Hematopoietic multipotent progenitor cell treated with erythropoietin and hydrocortisone succinate and interleukin-3 and kit ligand, for 15 days (in vitro differentiated cells): Measurements from ENCODE around the gene MAP3K10.
A peak's percentile ranks its signal among the peaks of the same experiment; 100 is the strongest.
"Not testable (repeated sequence)": the region's sequence is repeated elsewhere in the genome, so short reads cannot be mapped to it uniquely, and the experiment has no call there.

Experiments used
- DNase-seq: peaks from one replicate; pipeline ENCODE4 v3.0.0-alpha.2; 2015; ENCODE audit warnings: low spot score

The MAP3K10 gene

DNA sequence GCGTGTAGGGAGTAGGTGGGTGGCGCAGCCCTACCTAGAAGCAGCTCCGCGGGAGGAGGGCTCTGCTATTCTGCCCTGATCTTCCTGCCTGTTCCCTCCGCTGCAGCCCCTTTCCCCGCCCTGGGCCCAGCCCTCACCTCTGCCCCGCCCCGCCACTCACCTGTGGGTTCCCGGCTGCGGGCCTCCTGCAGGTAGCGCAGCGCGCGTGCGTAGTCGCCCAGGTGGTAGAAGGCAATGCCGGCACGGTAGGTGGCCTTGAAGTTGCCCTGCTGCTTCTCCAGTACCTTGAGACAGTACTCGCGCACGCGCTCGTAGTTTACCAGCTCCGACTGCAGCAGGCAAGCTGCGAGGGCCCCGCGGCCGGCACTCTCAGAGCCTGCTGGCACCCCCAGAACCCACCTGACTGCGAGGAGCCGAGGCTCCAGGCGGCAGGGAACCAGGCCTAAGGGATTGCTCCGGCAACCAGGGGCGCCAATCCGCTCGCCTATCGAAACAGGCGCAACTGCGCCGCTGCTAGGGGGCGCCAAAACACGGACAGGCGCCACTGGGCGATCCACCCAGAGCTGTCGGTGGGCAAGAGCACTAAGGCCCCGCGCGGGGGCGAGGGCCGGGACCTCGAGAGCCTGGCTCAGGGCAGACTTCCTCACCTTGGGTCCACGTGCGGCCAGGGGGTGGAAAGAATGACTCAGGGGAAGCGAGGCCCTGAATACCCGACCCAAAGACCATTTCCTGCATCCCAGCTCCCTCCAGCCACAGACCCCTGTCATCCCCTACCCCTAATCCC is 26.0 kb downstream of the MAP3K10 start:
- DNase-seq, result peak; percentile 34

DNA sequence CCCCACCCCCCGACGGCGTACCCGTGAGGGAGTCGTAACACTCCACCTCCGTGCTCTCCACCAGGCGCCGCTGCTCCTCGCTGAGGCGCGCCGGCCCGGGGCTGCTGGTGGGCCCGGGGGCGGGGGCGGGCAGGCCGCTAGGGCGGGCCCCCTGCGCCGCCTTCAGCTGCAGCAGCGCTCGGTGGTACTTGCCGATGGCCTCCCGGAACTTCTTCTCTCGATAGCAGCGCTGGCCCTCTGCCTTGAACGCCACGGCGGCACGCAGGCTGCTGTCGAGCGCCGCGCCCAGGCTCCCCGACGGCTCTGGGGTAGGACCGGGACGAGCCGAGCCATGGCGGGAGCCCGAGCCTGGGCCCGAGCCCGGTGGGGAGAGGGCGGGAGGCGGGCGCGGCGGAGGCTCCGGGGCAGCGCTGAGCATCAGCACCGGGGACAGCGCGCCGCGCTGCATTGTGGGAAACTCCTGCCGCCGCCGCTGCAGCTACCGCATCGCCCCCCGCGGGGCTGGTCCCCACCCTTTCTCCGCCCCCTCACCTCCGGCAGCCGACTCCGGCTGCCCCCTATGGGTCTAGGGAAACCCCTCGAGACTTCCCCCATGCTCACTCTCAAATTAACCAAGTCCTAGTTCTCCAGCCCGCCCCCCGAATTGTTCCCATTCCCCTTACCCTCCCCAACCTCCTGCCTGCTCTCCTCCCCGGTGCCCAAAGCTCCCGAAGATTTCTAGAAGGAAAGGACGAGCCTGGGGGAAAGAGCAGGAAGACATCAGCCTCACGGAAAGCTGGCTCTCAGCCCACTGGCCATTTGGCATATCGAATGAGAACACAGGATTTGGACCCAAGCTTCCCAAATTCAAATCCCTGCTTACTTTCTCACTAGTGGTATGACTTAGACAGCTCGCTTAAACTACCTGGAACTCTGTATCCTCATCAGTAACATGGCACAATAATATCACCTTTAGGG is 27.0 kb downstream of the MAP3K10 start, which contains the start of gene TTC9B:
TSS of gene TTC9B (minus strand) at position 451 of the 957 bp plus-strand sequence. CDS start at position 448, 3 bp downstream.
- DNase-seq, result no peak

DNA sequence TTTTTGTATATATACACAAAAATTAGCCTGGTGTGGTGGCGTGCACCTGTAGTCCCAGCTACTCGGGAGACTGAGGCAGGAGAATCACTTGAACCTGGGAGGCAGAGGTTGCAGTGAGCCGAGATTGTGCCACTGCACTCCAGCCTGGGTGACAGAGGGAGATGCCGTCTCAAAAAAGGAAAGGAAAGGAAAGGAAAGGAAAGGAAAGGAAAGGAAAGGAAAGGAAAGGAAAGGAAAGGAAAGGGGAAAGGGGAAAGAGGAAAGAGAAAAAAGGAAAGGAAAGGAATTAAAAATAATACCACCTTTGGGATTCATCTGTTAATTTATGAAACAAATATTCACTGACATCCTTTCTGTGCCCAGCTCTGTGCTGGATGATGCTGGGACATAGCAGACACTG is 27.8 kb downstream of the MAP3K10 start:
- DNase-seq, result not testable (repeated sequence)

DNA sequence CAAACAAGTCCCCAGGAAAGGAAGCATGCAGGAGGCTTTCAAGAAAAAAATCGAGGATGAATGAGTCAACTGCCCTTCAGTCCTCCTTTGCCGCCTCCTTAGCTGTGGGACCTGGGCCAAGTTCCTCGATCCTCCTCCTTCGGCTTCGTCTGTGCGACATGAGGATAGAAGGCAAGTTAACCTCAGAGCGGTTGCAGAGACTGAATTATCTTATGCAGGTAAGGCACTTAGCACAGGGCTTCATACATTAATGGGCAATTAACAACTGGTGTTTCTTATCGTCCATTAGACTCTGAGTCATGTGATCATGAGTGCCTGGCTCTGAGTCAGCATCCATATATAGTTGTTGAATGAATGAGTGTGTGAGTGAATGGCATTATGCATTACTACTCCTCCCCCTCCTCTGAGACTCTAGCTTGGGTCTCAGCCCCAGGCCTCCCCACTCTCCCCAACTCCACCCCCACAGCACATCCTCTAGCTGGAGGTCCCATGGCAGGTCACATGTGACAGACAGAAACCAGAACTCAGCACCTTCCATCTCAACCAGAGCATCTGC is 28.6 kb downstream of the MAP3K10 start:
- DNase-seq, result peak; percentile 43

DNA sequence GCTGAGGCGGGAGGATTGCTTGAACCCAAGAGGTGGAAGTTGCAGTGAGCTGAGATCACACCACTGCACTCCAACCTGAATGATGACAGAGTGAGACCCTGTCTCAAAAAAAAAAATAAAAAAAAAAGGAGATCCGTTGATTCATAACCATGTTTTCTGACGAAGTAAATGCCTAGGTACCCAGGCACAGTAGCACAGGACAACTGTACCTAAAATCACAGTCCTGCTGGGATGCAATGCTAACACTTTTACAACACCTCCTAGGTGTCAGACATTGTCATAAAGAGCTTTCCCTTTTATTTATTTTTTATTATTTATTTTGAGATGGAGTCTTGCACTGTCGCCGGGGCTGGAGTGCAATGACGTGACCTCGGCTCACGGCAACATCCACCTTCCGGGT is 29.4 kb downstream of the MAP3K10 start:
- no peak for DNase-seq

DNA sequence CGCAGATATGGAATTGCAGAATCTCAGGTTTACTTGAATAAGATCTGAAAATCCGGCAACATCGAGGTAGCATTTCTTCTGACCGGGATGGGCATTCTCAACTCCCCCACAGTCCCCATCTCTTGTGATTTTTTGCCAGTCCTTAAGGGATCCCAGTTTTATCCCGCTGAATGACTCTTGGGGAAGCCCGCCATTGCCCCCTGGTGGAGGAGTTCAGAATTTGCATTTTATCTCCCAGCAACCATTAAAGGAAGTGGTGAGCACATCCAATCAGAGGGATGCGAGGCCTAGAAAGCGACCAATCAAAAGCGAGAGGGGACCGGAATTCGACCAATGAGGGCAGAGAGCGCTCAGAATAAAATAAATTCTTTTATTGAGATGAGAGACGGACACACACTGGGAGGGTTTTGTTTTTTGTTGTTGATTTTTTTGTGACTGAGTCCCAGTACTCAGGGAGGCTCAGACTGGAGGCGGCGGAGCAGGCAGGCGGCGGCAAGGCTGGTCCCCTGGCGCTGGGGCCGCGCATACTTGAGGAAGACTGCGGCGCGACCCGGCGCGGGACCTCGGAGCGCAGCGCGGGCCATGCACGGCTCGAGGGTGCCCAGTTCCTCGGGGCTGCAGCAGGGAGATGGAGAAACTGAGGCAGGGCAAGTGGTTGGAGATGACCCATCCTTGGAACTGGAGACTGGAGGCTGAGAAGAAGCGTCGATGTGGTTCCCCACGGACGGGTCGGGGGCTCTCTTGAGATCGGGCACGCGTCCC is 30.8 kb downstream of the MAP3K10 start:
- DNase-seq, result peak; percentile 82

DNA sequence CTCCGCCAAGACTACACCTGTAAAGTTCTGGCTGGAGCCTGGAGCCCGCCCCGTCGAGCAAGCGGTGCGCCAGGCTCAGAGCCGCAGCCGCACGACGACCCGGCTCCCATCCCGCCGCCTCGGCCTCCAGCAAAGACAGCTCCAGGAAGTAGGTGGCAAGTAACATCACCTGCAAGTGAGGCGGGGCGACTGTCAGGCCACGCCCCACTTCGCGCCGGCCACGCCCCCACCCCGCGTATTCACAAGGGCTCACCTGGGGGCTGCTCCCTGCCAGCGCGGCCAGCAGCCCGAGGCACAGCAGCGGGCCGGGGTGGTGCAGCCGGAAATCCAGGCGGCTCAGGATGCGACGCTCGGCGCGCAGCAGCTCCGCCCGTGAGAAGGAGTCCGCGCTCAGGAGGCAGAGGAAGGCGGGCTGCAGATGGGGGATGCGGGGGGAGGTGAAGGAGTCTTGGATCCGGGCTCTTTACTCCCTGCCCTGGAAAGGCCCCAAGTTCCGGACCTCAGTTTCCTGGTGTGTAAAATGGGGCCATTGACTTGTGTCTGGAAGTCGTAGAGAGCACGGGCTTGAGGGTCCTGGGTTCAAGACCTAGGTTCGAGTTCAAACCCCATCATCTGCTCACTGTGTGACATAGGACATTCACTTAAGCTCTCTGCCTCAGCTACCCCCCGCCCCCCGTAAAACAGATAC is 32.1 kb downstream of the MAP3K10 start:
- no peak for DNase-seq

DNA sequence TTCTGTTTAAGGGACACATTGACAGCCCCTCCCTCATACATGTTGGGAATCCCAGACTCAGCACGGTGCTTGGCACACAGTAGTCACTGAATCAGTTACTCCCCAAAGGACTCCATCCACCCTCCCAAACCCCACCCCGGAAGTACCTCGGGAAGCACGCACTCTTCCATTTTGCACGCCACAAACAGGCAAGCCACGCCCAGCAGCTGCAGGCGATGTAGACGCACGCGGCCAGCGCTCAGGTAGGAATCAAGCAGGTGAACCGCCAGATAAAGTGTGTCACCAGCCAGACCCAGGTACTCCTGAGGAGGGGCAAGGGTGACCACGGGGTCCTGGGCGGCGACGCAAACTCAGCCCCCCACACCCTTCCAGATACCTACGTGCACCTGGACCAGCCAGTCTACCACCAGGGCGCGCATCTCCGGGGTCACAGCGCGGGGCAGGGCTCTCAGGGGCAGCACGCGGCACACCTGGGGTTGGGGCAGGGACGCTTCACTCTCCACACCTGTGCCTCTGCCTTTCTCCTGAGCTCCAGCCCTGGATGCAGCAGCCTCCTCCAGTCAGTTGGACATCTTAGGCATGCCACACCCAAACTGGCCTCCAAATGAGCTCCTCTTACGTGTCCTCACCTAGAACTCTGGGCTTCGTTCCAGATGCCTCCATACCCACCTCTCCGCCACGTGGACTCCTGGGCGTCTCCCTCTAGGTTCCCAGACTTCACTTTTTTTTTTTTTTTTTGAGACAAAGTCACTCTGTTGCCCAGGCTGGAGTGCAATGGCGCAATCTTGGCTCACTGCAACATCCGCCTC is 33.3 kb downstream of the MAP3K10 start:
- DNase-seq, result no peak

DNA sequence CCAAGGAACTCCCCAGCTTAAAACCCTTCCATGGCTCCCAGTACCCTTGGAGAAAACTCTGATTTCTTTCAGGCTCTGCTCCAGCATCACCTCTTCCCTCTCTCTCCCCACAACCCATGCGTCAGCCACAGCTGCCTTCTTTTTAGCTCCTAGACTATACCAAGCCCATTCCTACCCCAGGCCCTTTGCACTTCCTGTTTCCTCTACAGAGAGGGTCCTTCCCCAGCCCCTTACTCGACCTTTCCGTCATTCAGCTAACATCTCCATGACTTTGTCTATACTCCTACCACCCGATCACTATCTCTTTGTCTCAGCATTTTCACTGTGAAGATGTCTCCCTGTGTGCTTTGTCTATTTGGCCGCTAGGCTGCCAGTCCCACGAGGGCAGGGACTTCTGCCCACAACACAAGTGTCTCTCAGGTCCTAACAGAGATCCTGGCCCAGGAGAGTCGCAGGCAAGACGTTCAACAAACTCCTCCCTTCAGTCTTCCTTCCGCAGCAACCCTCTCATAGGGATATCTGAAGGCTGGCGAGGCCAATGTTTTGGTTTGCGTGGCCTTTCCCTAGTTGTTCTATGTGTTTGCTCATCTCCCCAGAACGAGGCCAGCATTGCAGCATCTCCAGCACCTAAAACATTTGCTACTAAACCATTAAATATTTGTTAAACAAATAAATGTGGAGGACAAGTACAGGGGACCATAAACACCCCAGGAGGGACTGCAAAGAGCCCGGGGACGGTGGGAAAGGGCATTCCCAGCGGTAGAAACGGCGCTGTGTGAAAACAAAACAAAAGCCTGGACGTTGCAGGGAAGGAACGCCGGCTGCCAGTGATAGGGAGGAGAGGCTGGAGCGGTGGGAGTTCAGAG is 34.4 kb downstream of the MAP3K10 start:
- no peak for DNase-seq

DNA sequence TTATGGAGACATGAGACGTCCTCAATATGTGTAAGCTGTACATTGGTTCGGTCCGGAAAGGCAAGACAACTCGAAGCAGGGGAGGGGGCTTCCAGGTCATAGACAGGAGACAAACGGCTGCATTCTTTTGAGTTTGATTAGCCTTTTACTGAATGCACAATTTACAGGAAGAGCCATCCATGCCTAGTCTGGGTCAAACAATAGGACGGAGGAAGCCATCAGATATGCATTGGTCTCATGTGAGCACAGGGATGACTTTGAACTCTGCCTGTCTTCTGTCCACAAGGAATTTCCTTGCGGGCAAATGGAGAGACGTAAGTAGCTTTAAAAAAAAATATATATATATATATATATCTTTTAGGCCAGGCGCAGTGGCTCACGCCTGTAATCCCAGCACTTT is 37.1 kb downstream of the MAP3K10 start:
- DNase-seq, result no peak

DNA sequence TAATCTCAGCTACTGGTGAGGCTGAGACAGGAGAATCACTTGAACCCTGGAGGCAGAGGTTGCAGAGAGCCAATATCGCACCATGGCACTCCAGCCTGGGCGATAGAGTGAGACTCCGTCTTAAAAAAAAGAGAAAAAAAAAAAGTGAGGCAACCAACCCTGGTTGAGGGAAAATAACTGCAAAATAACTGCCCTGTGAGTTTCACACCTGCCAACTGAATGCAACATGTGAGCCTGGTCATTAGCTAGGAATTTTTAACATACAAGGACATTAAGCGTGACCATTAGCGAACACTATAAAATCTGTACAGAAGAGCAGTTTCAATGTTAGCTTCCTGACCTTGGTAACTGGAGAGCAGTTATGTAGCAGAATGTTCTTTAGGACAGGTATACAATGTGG is 37.6 kb downstream of the MAP3K10 start:
- DNase-seq, result no peak

DNA sequence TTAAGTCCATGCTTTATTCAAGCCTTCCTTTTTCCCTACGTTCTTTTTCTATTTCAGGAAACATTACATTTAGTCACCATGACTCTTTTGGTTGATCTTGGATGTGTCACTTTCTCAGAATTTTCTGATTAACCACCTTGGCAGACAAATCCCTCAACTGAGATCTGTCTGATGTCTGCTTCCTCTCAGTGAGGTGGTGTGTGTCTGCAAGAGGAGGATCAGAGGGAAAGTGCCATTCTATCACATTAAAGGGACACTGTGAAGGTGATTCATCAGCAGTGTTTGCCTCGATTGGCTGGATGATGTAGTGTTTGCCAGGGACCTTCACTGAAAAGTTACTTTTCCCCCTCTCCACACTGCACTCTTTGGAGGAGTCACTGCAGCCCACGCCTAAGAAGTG is 38.3 kb downstream of the MAP3K10 start:
- DNase-seq, result no peak

DNA sequence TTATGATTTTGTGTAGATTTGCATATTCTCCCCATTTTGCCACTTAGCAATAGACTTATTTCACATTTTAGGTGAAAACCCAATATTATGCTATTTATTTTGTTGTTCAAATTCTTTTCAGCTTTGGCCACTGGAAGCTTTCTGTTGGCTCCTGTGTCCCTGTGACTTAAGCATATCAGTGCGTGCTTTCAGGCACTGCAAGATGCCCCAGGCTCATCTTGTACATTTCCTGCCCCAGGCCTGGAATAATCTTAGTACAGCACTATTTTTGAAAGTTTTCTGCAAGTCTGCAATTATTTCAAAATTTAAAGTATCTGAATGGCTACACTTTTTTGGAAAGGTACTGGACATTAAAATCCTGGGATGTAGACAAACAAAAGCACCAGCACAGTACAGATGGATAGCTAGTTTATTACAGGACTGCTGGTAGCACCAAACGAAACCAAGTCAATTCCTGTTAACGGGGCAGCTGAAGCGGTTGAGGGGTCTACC is 38.7 kb downstream of the MAP3K10 start:
- no peak for DNase-seq

DNA sequence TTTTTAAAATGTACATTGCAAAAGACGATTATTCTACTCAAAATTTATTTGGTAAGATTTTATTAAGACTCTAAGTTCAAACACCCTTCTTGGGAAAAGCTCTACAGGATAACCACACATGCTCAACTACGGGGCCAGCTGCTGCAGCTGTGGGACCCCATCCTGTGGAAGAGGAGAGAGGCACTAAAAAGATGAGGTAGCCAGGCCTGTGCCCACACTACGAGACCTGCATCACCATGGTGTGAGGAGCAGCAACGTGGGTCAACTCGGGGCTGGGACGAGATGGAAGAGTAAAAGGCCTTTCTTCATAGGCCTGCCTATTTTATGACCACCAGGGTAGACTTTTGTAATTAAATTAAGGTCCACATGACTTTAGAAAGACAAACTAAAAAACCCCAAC is 39.8 kb downstream of the MAP3K10 start:
- DNase-seq, result no peak

DNA sequence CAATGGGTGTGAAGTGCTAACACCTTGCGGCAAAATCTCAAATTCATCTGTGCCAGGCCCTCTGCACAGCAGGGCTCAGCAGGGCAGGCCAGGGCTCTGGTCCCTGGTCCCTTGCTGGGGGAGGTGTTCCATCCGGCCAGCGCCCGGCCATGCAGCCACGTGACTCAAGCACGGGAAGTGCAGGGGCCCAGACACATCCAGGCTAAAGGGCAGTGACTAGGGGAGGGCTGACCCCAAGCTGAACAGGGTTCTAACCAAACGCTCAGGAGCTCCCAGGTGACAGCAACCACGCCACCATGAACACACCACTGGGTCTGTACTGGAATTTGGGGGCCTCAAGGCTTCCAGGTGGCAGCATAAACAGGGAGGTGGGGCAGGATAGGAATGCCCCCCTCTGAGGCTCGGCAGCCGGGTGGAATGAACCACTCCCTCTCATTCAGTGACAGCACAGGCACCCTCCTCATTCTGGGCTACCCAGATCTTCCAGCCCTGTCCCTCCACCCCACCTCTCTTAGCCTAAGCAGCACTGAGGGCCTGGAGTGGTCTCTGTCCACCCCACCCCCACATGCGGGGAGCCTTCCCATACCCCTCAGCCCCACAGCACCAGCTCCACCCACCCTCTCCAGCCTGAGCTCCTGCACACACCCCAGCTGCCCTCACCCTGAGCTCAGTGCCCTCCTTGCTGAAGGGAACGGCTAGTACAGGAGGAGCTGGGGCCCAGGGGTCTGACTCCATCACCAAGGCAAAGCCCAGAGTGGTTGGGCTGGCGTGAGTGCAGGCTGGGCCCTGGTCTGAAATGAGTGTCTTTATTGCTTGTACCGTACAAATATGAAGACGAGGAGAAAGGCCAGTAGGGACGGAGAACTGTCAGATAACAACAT is 40.6 kb downstream of the MAP3K10 start:
- no peak for DNase-seq

DNA sequence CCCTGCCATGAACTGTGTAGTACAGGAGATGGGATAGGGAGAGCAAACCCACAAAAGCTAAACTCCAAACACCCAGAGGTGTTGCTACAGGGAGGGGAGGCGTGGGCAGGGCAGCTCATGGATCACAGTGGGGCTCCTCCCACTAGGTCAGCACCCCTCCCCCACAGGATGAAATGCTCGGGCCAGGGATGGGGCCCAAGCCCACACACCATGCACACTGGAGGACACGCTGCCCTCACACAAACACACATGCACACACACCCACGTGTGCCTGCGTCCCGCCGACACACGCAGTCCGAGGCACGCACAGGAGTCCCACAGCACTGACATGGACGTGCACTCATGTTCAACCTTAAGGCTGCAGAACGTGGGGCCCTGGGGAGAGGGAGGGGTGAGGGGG is 41.3 kb downstream of the MAP3K10 start:
- DNase-seq, result no peak

DNA sequence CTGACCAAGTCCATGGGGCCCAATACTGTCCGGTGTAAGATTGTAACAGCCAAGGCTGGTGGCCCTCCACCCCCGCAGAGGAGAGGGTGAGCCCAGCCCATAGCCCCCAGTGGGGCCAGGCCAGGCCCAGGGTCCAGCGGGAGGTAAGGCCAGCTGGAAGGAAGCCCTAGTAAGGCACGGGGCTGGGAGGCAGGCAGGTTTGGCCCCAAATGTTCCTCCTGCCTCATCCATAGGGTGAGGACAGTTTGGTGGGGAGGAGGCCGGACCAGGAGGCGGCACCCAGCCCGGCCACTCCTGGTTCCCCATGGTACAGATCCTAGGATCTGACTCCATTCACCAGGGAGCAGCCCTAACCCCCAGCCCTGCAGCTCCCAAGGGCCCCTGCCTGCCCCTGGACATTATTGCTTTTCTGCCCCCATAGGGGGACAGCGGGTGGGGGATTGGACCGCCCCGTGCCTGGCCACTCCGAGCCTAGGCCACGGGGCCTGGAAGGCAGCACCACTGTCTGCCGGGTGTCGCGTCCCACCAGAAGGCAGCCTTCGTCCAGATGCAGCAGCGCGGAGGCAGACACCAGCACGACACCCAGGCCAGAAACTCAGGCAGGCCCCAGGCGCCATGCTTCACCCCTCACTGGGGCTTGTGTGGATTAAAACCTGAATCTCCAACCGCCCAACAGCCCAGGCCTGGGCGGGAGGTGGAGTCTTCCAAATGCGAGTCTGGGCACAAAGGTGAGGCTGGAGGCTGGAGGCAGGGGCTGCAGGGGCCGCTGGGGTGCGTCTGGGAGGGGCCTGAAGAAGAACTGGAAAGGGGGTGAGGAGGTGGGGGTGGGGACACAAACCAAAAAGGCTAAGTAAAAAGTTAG is 42.0 kb downstream of the MAP3K10 start:
- no peak for DNase-seq
